Measurements from ENCODE around the gene ZNF626.
"Not testable (repeated sequence)": the region's sequence is repeated elsewhere in the genome, so short reads cannot be mapped to it uniquely, and the experiment has no call there.

ZNF626 gene

DNA sequence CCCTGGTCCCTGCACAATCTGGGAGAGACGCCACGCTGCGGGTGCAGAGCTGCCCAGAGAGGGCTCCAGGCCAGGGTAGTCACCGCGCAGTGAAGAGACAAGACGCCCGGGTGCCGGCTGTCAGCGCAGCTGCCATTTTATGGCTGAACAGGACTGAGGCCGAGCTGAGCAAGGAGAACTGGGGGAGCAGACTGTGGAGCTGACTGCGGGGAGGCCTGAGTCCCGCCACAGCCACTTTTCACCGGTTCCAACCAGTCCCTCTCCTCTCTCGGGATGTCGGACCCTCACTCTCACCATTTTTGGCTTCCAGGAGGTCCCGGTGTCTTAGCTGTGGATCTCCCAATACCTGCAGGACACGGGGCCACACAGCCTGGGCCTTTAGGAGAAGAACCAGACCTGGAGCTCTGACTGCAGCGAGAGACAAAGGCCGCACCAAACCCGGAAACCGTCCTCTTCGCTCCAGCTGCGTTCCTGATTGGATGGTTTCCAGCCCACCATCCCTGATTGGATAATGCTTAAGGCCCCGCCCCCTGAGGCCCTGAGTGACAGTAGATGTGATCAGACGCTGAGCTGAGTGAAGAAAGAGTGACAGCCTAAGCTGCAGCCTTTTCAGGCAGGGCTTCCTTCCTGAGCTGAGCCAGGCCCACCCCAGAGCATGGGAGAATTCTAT lies at the start of gene ZNF626:
TSS of gene ZNF626 (minus strand) at position 422 of the 670 bp plus-strand sequence. CDS start at position 297, 125 bp downstream.
- no peaks in the 10 kb centered on the region for H3K9me3 ChIP-seq (ENCODE audit: control insufficient read depth, insufficient read depth, low read length)
- peak within 1 kb of the TSS; percentile 74 for H3K4me3 ChIP-seq (ENCODE audit: low read length)
- no peak within 1 kb of the TSS for H3K27ac ChIP-seq (ENCODE audit: low read length)
- peak; percentile 94 for DNase-seq (ENCODE audit: low read depth, low spot score)
- H3K4me1 ChIP-seq (ENCODE audit: control insufficient read depth, insufficient read depth, low read length) = 0 out of 2 replicates have a peak, but pooled peaks cover 2% of the 10 kb centered on the region
- no peaks in the 10 kb centered on the region for H3K27me3 ChIP-seq (ENCODE audit: control insufficient read depth, insufficient read depth, low read length)
- H3K36me3 ChIP-seq (ENCODE audit: control insufficient read depth, insufficient read depth, low read length) = no peaks in the 10 kb centered on the region
- no CpG with 5 or more reads among the region's 25 CpGs for WGBS (ENCODE audit: insufficient coverage, insufficient read length)

DNA sequence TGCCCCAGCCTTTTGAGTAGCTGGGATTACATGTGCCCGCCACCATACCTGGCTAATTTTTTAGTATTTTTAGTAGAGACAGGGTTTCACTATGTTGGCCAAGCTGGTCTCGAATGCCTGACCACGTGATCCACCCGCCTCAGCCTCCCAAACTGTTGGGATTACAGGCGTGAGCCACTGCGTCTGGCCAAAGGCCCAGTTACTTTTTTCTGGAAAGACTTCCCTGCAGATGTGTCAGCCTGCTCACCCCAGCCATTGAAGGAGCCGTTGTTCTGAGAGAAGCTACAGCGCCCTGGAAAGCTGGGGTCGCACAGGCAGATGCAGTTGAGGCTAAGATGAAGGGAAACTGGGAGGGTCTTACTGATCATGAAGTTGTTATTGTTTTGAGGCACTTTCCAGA lies 7.9 kb upstream of the ZNF626 start:
- H3K27ac ChIP-seq (ENCODE audit: low read length) = no peak overlapping the region
- H3K9me3 ChIP-seq (ENCODE audit: control insufficient read depth, insufficient read depth, low read length) = no peaks in the 10 kb centered on the region
- no CpG with 5 or more reads among the region's 9 CpGs for WGBS (ENCODE audit: insufficient coverage, insufficient read length)
- DNase-seq (ENCODE audit: low read depth, low spot score) = no peak
- no peaks in the 10 kb centered on the region for H3K4me1 ChIP-seq (ENCODE audit: control insufficient read depth, insufficient read depth, low read length)
- no peak overlapping the region for H3K4me3 ChIP-seq (ENCODE audit: low read length)
- H3K27me3 ChIP-seq (ENCODE audit: control insufficient read depth, insufficient read depth, low read length) = no peaks in the 10 kb centered on the region
- H3K36me3 ChIP-seq (ENCODE audit: control insufficient read depth, insufficient read depth, low read length) = no peaks in the 10 kb centered on the region

DNA sequence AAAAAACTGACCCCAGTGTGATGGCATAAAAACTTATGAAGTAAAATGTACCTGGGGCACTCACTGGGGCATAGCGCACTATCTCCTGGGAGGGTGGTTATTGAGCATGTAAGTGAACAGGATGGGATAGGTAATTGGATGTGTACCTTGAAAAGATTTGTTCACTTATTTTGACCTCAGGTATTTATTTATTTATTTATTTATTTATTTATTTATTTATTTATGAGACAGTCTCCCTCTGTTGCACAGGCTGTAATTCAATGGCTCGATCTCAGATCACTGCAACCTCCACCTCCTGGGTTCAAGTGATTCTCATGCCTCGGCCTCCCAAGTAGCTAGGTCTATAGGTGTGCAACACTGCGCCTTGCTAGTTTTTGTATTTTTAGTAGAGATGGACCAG lies 5.9 kb upstream of the ZNF626 start:
- DNase-seq (ENCODE audit: low read depth, low spot score) = no peak
- H3K27ac ChIP-seq (ENCODE audit: low read length) = no peak overlapping the region
- no CpG with 5 or more reads among the region's 4 CpGs for WGBS (ENCODE audit: insufficient coverage, insufficient read length)
- no peaks in the 10 kb centered on the region for H3K27me3 ChIP-seq (ENCODE audit: control insufficient read depth, insufficient read depth, low read length)
- no peak overlapping the region for H3K4me3 ChIP-seq (ENCODE audit: low read length)
- no peaks in the 10 kb centered on the region for H3K9me3 ChIP-seq (ENCODE audit: control insufficient read depth, insufficient read depth, low read length)
- H3K36me3 ChIP-seq (ENCODE audit: control insufficient read depth, insufficient read depth, low read length) = no peaks in the 10 kb centered on the region
- H3K4me1 ChIP-seq (ENCODE audit: control insufficient read depth, insufficient read depth, low read length) = no peaks in the 10 kb centered on the region

DNA sequence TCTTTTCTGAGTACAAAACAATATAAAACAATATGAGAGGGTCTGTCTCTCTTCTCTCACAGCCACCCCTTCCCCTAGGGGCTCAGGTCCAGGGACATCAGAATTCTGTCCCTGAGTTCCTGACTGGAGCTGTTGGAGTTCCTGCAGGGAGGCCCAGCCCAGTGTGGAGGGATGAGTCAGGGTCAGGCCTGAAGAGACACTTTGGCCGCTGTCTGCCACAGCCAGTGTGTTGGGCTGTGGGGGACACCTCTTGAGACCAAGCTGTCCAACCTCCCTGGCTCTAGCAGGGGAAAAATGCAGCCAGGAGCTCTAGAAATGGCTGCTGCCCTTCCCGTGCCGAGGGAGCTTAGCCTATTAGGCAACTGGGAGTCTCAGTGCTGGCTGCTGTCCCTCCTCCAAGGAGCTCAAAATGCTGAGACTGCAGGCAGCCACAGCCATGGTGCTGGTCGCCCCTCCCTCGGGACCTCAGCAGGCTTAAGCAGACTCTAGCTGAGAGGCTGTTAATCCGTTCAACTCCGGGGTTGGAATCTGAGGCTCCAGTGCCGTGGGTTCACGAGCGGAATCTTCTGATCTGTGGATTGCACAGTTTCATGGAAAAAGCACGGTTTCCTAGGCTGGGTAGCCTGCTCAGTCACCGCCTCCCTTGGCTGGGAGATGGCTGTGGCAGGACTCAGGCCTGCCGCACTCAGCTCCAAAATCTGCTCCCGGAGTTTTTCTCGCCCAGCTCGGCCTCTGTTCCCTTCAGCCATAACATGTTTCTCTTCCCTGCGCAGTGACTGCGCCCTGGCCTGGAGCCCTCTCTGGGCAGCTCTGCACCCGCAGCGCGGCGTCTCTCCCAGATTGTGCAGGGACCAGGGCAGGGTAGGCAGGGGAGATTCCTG lies 3.8 kb upstream of the ZNF626 start:
- H3K36me3 ChIP-seq (ENCODE audit: control insufficient read depth, insufficient read depth, low read length) = no peaks in the 10 kb centered on the region
- H3K27ac ChIP-seq (ENCODE audit: low read length) = no peak overlapping the region
- no peak for DNase-seq (ENCODE audit: low read depth, low spot score)
- H3K9me3 ChIP-seq (ENCODE audit: control insufficient read depth, insufficient read depth, low read length) = no peaks in the 10 kb centered on the region
- H3K27me3 ChIP-seq (ENCODE audit: control insufficient read depth, insufficient read depth, low read length) = no peaks in the 10 kb centered on the region
- WGBS (ENCODE audit: insufficient coverage, insufficient read length) = no CpG with 5 or more reads among the region's 22 CpGs
- H3K4me1 ChIP-seq (ENCODE audit: control insufficient read depth, insufficient read depth, low read length) = no peaks in the 10 kb centered on the region
- no peak overlapping the region for H3K4me3 ChIP-seq (ENCODE audit: low read length)

DNA sequence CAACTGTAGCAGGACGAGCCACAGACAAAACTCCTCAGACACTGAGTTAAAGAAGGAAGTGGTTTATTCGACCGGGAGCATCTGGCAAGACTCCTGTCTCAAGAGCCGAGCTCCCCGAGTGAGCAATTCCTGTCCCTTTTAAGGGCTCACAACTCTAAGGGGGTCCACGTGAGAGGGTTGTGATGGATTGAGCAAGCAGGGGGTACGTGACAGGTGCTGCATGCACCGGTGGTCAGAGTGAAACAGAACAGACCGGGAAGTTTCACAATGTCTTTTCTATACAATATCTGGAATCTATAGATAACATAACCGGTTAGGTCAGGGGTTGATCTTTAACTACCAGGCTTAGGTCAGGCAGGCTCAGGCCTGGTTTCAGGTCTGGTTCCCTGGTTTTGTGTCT lies 3.1 kb upstream of the ZNF626 start:
- H3K4me1 ChIP-seq (ENCODE audit: control insufficient read depth, insufficient read depth, low read length); H3K36me3 ChIP-seq (ENCODE audit: control insufficient read depth, insufficient read depth, low read length); H3K27me3 ChIP-seq (ENCODE audit: control insufficient read depth, insufficient read depth, low read length); H3K4me3 ChIP-seq (ENCODE audit: low read length); DNase-seq (ENCODE audit: low read depth, low spot score); H3K9me3 ChIP-seq (ENCODE audit: control insufficient read depth, insufficient read depth, low read length); H3K27ac ChIP-seq (ENCODE audit: low read length): not testable (repeated sequence)
- WGBS (ENCODE audit: insufficient coverage, insufficient read length) = no CpG with 5 or more reads among the region's 10 CpGs

DNA sequence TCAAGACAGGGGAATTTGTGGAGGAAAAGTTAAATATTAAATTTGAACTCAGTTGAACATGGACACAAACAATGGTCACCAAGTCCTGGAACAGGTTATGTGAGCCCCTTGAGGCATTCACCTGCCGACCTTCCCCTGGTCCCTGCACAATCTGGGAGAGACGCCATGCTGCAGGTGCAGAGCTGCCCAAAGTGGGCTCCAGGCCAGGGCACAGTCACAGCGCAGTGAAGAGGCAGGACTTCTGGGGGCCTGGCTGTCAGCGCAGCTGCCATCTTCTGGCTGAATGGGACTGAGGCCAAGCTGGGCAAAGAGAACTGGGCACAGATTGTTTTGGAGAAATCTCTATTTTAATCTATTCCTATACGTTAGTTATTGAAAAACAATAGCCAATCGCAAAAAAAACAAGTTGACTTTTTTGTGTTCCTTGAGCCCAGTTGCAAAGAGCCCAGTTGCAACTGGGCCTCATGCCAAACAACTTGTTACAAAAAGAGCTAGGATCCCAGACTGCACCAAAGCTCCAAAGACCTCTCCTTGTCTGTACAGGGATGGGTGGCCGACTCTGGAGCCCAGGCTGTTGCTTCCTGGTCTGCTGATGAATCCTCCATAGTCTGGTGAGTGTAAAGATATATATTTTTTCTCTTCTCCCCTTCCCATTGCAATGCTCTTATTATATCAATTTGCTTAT lies 1.2 kb upstream of the ZNF626 start:
- no peak overlapping the region for H3K4me3 ChIP-seq (ENCODE audit: low read length)
- WGBS (ENCODE audit: insufficient coverage, insufficient read length) = no CpG with 5 or more reads among the region's 7 CpGs
- H3K27me3 ChIP-seq (ENCODE audit: control insufficient read depth, insufficient read depth, low read length) = no peaks in the 10 kb centered on the region
- 0 out of 2 replicates have a peak, but pooled peaks cover 2% of the 10 kb centered on the region for H3K4me1 ChIP-seq (ENCODE audit: control insufficient read depth, insufficient read depth, low read length)
- no peak for DNase-seq (ENCODE audit: low read depth, low spot score)
- H3K36me3 ChIP-seq (ENCODE audit: control insufficient read depth, insufficient read depth, low read length) = no peaks in the 10 kb centered on the region
- H3K9me3 ChIP-seq (ENCODE audit: control insufficient read depth, insufficient read depth, low read length) = no peaks in the 10 kb centered on the region
- no peak overlapping the region for H3K27ac ChIP-seq (ENCODE audit: low read length)

DNA sequence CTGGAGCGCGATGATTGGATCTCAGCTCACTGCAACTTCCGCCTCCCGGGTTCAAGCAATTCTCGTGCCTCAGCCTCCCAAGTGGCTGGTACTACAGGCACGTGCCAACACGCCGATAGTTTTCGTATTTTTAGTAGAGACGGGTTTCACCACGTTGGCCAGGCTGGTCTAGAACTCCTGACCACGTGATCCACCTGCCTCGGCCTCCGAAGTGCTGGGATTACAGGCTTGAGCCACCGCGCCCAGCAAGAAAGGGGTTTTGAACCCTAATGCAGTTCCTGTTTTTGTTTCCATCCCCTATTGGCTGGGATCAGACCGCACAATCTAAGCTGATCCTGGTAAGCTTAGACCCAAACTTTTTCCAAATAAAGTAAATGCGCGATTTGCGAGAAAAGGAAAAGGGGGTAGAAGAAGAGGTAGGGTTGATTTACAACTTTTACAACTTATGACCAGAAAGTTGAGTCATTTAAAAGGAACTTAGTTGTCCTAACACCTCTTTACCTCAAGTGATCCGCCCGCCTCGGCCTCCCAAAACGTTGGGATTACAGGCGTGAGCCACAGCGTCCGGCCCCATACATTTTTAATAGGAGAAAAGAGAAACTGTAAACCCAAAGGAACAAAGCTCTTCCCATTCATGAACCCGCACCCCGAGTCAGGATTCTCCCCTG lies 764 bp downstream of the ZNF626 start:
- Histone ChIP-seq H3K27me3 (ENCODE audit: control insufficient read depth, insufficient read depth, low read length) (no peaks in the 10 kb centered on the region), H3K27ac (ENCODE audit: low read length) (no peak overlapping the region), H3K36me3 (ENCODE audit: control insufficient read depth, insufficient read depth, low read length) (no peaks in the 10 kb centered on the region), H3K4me3 (ENCODE audit: low read length) (peak overlapping the region; percentile 74), H3K9me3 (ENCODE audit: control insufficient read depth, insufficient read depth, low read length) (no peaks in the 10 kb centered on the region), H3K4me1 (ENCODE audit: control insufficient read depth, insufficient read depth, low read length) (0 out of 2 replicates have a peak, but pooled peaks cover 2% of the 10 kb centered on the region)
- no peak for DNase-seq (ENCODE audit: low read depth, low spot score)
- WGBS (ENCODE audit: insufficient coverage, insufficient read length) = no CpG with 5 or more reads among the region's 29 CpGs

DNA sequence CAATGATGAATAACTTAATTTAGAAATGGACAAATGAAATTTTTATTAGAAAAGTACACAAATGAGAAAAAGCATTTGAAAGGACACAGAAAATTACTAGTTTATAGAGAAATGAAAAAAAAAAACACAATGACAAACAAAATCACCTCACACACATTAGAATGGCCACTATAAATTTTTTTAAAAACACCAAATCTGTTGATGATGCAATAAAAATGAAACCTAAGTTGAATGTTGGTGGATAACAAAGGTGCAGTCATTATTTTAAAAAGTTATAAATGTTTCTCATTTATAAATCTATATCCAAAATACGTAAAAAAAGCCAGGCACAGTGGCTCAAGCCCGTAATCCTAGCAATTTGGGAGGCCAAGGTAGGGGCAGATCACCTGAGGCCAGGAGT lies 20.8 kb downstream of the ZNF626 start:
- WGBS (ENCODE audit: insufficient coverage, insufficient read length) = no CpG with 5 or more reads among the region's 2 CpGs
- H3K27ac ChIP-seq (ENCODE audit: low read length) = no peak overlapping the region

DNA sequence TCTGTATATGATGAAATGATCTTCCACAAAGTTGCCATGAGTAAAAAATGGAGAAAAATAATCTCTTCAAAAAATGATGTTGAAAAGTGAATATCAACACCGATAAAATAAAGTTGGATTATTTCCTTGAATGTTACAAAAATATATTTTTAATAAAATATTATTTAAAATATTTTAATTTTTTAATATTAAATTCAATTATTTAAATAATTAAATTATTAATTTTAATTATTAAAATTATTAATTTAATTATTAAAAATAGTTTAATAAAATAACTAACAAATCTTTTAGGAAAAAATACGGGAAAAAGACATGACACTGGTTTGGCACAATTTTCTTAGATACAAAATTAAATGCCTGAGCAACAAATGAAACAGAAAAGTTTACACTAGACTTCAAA lies 21.3 kb downstream of the ZNF626 start:
- Histone ChIP-seq H3K36me3 (ENCODE audit: control insufficient read depth, insufficient read depth, low read length) (peaks cover 7% of the 10 kb centered on the region; the same call in 1 of the 2 replicates), H3K9me3 (ENCODE audit: control insufficient read depth, insufficient read depth, low read length) (no peaks in the 10 kb centered on the region; the same call in 1 of the 2 replicates), H3K4me1 (ENCODE audit: control insufficient read depth, insufficient read depth, low read length) (no peaks in the 10 kb centered on the region), H3K27me3 (ENCODE audit: control insufficient read depth, insufficient read depth, low read length) (no peaks in the 10 kb centered on the region), H3K27ac (ENCODE audit: low read length) (no peak overlapping the region), H3K4me3 (ENCODE audit: low read length) (no peak overlapping the region)
- no peak for DNase-seq (ENCODE audit: low read depth, low spot score)
- WGBS (ENCODE audit: insufficient coverage, insufficient read length) = no CpG with 5 or more reads among the region's 2 CpGs

More for the DNA sequence above, 20.8 kb downstream of the ZNF626 start:
- no peak for DNase-seq (ENCODE audit: low read depth, low spot score)
- H3K27me3 ChIP-seq (ENCODE audit: control insufficient read depth, insufficient read depth, low read length) = no peaks in the 10 kb centered on the region
- H3K4me1 ChIP-seq (ENCODE audit: control insufficient read depth, insufficient read depth, low read length) = no peaks in the 10 kb centered on the region
- no peak overlapping the region for H3K4me3 ChIP-seq (ENCODE audit: low read length)
- peaks cover 5% of the 10 kb centered on the region; the same call in 1 of the 2 replicates for H3K36me3 ChIP-seq (ENCODE audit: control insufficient read depth, insufficient read depth, low read length)
- no peaks in the 10 kb centered on the region; the same call in 1 of the 2 replicates for H3K9me3 ChIP-seq (ENCODE audit: control insufficient read depth, insufficient read depth, low read length)

DNA sequence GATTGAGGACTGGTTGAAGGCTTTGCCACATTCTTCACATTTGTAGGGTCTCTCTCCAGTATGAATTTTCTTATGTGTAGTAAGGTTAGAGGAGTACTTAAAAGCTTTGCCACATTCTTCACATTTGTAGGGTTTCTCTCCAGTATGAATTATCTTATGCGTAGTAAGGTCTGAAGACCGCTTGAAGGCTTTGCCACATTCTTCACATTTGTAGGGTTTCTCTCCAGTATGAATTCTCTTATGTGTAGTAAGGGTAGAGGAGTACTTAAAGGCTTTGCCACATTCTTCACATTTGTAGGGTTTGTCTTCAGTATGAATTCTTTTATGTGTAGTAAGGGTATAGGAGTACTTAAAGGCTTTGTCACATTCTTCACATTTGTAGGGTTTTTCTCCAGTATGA lies 36.8 kb downstream of the ZNF626 start:
- H3K4me1 ChIP-seq (ENCODE audit: control insufficient read depth, insufficient read depth, low read length); DNase-seq (ENCODE audit: low read depth, low spot score); H3K27me3 ChIP-seq (ENCODE audit: control insufficient read depth, insufficient read depth, low read length); H3K27ac ChIP-seq (ENCODE audit: low read length); H3K9me3 ChIP-seq (ENCODE audit: control insufficient read depth, insufficient read depth, low read length); H3K36me3 ChIP-seq (ENCODE audit: control insufficient read depth, insufficient read depth, low read length); H3K4me3 ChIP-seq (ENCODE audit: low read length): not testable (repeated sequence)
- WGBS (ENCODE audit: insufficient coverage, insufficient read length) = no CpG with 5 or more reads among the region's 2 CpGs

Measured in iPS DF 6.9 (cell line).